Kidney epithelial cell (primary cell): ENCODE data around the gene SLC28A1. TPM values are rescaled to one million over a fixed set of nuclear protein-coding genes. Genes with fewer than 3 reads are reported as not detected.

Experiments used
- DNase-seq: peaks from one replicate; pipeline ENCODE4 v3.0.0-alpha.2; 2010; ENCODE audit warnings: low read depth
- H3K27me3 ChIP-seq: 2 replicates; pipeline ENCODE4 v1.6.0; 2011; ENCODE audit warnings: low read length; ENCODE audit not compliant: control insufficient read depth, insufficient read depth
- H3K36me3 ChIP-seq: 2 replicates; pipeline ENCODE4 v1.5.1; 2011; ENCODE audit warnings: low read length; ENCODE audit not compliant: control insufficient read depth, insufficient read depth
- H3K4me3 ChIP-seq: 2 replicates; pipeline ENCODE4 v1.5.1; 2011; ENCODE audit warnings: low read depth, mild to moderate bottlenecking, control low read depth, low read length
- total RNA-seq: library from RNA; depleted of rRNA; stranded (reverse); fragments of >200 nt; gene quantifications from 2 replicates; pipeline ENCODE4 v1.2.3, GENCODE V29; 2015
- TF ChIP-seq, protein P1 (sequence below): IDR thresholded peaks from 2 replicates; pipeline ENCODE4 v1.5.1; 2011; ENCODE audit warnings: mild to moderate bottlenecking, moderate library complexity, low read length, control low read depth, inconsistent platforms; ENCODE audit not compliant: insufficient read depth, poor library complexity, severe bottlenecking

Gene SLC28A1
- total RNA-seq, 1 donor from 2014 or later, result 0.17 TPM

DNA sequence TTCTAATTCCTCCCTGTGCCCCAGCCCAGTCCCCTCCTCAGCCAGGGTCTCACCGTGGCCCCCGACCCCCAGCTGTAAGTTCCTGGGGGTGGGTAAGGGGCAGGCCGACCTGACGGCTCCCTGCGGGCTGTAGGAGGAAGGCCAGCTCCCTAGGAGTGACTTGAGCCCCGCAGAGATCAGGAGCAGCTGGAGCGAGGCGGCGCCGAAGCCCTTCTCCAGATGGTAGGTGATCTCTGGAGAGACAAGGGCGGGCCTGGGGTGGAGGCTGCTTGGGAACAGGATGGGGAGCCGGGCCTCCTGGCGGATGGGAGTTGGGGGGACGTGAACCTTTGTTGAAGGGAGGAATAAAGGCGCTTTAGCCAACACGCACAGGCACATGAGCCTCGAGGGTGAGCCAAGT, 4.2 kb downstream of the SLC28A1 start:
- H3K36me3 ChIP-seq, result no peaks in the 10 kb centered on the region
- H3K27me3 ChIP-seq, result peaks cover 3% of the 10 kb centered on the region

DNA sequence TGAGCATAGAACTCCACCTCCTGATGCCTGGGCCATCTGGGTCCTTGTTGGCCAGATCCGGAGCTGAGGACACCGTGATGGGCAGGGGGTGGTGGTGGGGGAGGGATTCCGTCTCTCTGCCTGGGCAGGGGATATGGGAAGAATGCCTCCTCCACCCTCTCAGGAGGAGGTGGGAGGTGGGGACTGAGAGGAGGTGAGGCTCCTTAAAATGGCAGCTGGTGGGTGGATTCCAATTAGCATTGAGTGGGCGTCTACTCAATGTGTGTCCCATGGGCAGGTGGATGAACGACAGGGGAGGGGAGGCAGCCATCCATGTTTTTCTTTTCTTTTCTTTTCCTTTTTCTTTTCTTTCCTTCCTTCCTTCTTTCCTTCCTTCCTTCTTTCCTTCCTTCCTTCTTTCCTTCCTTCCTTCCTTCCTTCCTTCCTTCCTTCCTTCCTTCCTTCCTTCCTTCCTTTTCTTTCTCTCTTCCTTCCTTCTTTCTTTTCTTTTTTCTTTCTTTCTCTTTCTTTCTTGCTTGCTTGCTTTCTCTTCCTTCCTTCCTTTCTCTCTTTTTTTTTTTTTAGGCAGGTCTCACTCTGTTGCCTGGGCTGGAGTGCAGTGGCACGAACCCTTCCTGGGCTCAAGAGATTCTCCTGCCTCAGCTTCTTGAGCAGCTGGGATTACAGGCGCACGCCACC, 5.0 kb downstream of the SLC28A1 start:
- no peak for DNase-seq
- H3K36me3 ChIP-seq, result no peaks in the 10 kb centered on the region
- TF ChIP-seq, protein P1, sequence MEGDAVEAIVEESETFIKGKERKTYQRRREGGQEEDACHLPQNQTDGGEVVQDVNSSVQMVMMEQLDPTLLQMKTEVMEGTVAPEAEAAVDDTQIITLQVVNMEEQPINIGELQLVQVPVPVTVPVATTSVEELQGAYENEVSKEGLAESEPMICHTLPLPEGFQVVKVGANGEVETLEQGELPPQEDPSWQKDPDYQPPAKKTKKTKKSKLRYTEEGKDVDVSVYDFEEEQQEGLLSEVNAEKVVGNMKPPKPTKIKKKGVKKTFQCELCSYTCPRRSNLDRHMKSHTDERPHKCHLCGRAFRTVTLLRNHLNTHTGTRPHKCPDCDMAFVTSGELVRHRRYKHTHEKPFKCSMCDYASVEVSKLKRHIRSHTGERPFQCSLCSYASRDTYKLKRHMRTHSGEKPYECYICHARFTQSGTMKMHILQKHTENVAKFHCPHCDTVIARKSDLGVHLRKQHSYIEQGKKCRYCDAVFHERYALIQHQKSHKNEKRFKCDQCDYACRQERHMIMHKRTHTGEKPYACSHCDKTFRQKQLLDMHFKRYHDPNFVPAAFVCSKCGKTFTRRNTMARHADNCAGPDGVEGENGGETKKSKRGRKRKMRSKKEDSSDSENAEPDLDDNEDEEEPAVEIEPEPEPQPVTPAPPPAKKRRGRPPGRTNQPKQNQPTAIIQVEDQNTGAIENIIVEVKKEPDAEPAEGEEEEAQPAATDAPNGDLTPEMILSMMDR, result no peak
- peaks cover 3% of the 10 kb centered on the region for H3K27me3 ChIP-seq
- H3K4me3 ChIP-seq, result no peak overlapping the region

More for the DNA sequence above, 4.2 kb downstream of the SLC28A1 start:
- TF ChIP-seq, protein P1, result no peak
- no peak for DNase-seq
- no peak overlapping the region for H3K4me3 ChIP-seq

DNA sequence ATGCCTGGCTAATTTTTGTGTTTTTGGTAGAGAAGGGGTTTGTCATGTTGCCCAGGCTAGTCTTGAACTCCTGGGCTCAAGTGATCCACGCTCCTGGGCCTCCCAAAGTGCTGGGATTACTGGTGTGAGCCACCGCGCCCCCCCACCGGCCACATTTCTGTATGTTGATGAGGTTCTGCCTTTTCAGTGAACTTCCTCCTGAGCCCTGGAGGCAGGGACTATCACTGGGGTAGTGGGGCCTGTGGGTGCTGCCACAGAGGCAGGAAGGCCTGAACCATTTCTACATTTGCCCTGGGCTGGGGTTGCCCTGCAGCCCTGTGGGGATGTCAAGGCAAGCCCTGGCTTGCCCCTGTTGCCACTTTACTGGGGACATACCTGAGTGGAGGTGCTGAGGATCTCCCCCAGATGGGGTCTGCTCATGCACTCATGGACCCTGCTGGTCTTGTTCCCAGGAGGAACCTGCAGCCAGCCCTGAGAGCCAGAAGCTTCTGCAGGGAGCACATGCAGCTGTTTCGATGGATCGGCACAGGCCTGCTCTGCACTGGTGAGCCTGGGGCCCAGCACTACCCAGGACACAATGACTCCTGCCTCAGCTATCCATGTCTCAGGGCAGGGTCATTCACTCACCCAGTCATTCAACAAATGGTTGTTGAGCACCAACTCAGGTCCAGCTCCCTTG, 5.7 kb downstream of the SLC28A1 start:
- Histone ChIP-seq H3K4me3 (no peak overlapping the region), H3K27me3 (peaks cover 3% of the 10 kb centered on the region), H3K36me3 (no peaks in the 10 kb centered on the region)
- TF ChIP-seq, protein P1, result no peak
- DNase-seq, result no peak

DNA sequence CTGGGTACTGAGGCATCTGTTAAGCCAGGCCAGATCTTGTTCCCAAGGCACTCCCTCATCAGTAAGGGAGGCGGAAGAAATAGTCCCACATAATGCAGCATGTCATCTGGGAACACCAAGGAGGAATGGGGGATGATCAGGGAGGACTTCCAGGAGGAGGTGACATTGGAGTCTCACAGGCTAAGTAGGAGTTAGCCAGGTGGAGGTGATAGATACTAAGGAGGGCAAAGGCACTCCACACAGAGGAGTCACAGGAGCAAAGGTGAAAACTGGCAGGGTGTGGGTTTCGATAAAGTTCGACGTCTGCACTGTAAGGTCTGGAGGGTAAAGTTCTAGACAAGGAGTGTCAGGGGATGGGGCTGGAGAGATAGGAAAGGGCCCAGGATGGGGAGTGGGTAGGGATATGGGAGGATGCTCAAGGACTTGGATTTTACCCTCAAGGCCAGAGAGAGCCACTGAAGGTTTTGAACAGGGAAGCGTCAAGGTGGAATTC, 6.3 kb downstream of the SLC28A1 start:
- DNase-seq, result no peak
- Histone ChIP-seq H3K27me3 (peaks cover 3% of the 10 kb centered on the region), H3K4me3 (no peak overlapping the region), H3K36me3 (no peaks in the 10 kb centered on the region)
- TF ChIP-seq, protein P1, result no peak

DNA sequence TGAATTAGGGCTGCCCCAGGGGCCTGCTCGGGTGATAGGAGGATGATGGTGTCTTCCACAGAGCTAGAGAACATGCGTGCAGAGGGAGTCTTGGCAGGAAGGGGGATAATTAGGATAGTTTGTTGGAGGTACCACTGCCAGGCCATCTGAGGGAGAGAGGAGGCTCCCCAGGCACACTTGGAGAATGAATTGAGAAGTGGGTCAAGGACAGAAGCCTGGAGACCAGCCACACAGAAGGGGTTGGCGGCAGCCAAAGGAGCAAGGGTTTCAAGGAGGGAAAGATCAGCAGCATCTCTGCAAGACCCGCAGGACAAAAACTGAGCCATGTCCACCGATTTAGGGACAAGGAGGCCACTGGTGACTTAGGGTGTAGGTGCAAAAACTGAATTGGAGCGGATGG, 6.9 kb downstream of the SLC28A1 start:
- no peak for DNase-seq
- TF ChIP-seq, protein P1, result no peak
- no peak overlapping the region for H3K4me3 ChIP-seq
- H3K27me3 ChIP-seq, result peaks cover 3% of the 10 kb centered on the region
- H3K36me3 ChIP-seq, result no peaks in the 10 kb centered on the region
